Testis (tissue), 3 donors: ENCODE data around the gene MYO15B. TPM values are rescaled to one million over a fixed set of nuclear protein-coding genes. Genes with fewer than 3 reads are reported as not detected.

Experiments used
- DNase-seq: peaks from one replicate; pipeline ENCODE4 v3.0.0-alpha.2; 2019
- H3K27ac ChIP-seq, 2 donors: fragments of 200-600 bp; sonication (generic); one replicate each; pipeline ENCODE4 v1.5.1; 2019
- H3K27me3 ChIP-seq: fragments of 200-600 bp; sonication (generic); one replicate; pipeline ENCODE4 v1.5.1; 2019
- H3K36me3 ChIP-seq: fragments of 200-600 bp; sonication (generic); one replicate; pipeline ENCODE4 v1.5.1; 2017; ENCODE audit warnings: low read depth; ENCODE audit errors: missing control alignments
- H3K4me1 ChIP-seq: fragments of 200-600 bp; sonication (generic); one replicate; pipeline ENCODE4 v1.5.1; 2019
- H3K4me3 ChIP-seq, 2 donors: fragments of 200-600 bp; sonication (generic); one replicate each; pipeline ENCODE4 v1.5.1; 2017 to 2019
- H3K9me3 ChIP-seq: fragments of 200-600 bp; sonication (generic); one replicate; pipeline ENCODE4 v1.5.1; 2017
- POLR2A ChIP-seq: fragments of 450-650 bp; IDR thresholded peaks from one replicate; pipeline ENCODE4 v1.6.1; 2017; ENCODE audit warnings: antibody characterized with exemption, mild to moderate bottlenecking, moderate library complexity
- WGBS, 2 donors: methylation state at CpG; one replicate each; pipeline ENCODE4 v1.1.5; 2018; 5-methylcytosine and 5-hydroxymethylcytosine counted together
- intact Hi-C: fragments of 100-400 bp; cut with DNase I; formaldehyde crosslinking; loops from one replicate; pipeline ENCODE4 v1.15.1; 2023; ENCODE audit warnings: low total_unique reads
- polyA plus RNA-seq: library from polyadenylated mRNA; stranded (reverse); fragments of 350-450 nt; fragmentation: Illumina TruSeq; extraction: RNeasy Lipid Tissue Mini Kit (QIAGEN cat#74804); gene quantifications from one replicate; pipeline ENCODE4 v1.2.3, GENCODE V29; 2014; ENCODE audit warnings: low read depth, low replicate concordance; ENCODE audit not compliant: insufficient read depth
- total RNA-seq, 2 donors: library from RNA; depleted of rRNA; stranded (reverse); fragments of >200 nt; gene quantifications; one replicate each; pipeline ENCODE4 v1.2.3, GENCODE V29; 2016
- TF ChIP-seq, protein P1 (sequence below), 3 experiments: fragments of 450-650 bp in 2 of 3; fragments of 200-600 bp in 1 of 3; sonication (generic) in 1 of 3; IDR thresholded peaks; one replicate each; pipeline ENCODE4 v1.5.1; 2016 to 2019; ENCODE audit warnings: antibody characterized with exemption in 3 of 3, mild to moderate bottlenecking in 2 of 3, moderate library complexity in 1 of 3

Gene MYO15B
- total and polyA plus RNA-seq, 3 donors from 2014 or later, result 70.4 to 142 (median 139) TPM

DNA sequence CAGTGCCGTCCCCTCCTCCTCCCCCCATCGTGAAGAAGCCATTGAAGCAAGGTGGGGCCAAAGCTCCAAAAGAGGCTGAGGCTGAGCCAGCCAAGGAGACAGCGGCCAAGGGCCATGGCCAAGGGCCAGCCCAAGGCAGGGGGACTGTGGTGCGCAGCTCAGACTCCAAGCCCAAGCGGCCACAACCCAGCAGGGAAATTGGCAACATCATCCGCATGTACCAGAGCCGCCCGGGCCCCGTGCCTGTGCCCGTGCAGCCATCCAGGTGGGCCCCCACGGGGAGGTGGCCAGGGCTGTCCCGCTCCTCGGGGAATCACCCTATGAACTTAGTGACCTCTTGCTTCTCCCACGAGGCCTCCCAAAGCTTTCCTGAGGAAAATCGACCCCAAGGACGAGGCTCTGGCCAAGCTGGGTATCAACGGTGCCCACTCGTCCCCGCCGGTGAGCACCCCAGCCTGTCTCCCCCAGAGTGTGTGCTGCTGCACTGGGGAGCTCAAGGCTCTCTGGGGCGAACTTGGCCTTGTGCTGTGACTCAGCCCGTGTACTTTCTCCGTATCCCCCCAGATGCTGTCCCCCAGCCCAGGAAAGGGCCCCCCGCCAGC, 29.0 kb downstream of the MYO15B start:
- no peak overlapping the region for H3K4me3 ChIP-seq
- H3K27ac ChIP-seq, result no peak overlapping the region
- H3K9me3 ChIP-seq, result no peaks in the 10 kb centered on the region
- no peak for TF ChIP-seq POLR2A
- TF ChIP-seq, protein P1, sequence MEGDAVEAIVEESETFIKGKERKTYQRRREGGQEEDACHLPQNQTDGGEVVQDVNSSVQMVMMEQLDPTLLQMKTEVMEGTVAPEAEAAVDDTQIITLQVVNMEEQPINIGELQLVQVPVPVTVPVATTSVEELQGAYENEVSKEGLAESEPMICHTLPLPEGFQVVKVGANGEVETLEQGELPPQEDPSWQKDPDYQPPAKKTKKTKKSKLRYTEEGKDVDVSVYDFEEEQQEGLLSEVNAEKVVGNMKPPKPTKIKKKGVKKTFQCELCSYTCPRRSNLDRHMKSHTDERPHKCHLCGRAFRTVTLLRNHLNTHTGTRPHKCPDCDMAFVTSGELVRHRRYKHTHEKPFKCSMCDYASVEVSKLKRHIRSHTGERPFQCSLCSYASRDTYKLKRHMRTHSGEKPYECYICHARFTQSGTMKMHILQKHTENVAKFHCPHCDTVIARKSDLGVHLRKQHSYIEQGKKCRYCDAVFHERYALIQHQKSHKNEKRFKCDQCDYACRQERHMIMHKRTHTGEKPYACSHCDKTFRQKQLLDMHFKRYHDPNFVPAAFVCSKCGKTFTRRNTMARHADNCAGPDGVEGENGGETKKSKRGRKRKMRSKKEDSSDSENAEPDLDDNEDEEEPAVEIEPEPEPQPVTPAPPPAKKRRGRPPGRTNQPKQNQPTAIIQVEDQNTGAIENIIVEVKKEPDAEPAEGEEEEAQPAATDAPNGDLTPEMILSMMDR (IDR thresholded peaks at IDR 0.05), result no peak
- 90 to 92% methylated on average over 16 to 24 of the region's 24 CpGs for WGBS, 2 donors
- H3K27me3 ChIP-seq, result no peaks in the 10 kb centered on the region
- intact Hi-C loops, result no loop called here
- no peaks in the 10 kb centered on the region for H3K4me1 ChIP-seq
- no peaks in the 10 kb centered on the region for H3K36me3 ChIP-seq
- DNase-seq, result no peak

DNA sequence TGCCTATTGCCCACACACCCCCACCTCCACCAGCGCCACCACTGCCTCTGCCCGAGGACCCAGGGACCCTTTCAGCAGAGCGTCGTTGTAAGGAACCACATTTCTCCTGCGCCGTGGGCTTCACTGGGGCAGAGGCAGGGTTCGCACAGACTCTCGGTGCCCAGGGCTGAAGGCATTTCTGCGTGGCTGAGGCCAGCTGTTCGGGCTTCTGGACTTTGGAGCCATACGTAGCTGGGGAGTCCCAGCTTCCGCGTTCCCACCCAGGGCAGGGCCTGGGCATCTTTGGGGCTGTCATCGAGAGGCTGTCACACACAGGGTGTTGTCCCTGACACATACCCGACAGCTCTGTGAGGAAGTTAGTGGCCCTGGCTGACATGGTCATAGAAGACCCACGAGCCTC, 29.6 kb downstream of the MYO15B start:
- Histone ChIP-seq H3K4me1 (no peaks in the 10 kb centered on the region), H3K27ac (no peak overlapping the region), H3K9me3 (no peaks in the 10 kb centered on the region), H3K27me3 (no peaks in the 10 kb centered on the region), H3K36me3 (no peaks in the 10 kb centered on the region), H3K4me3 (no peak overlapping the region)
- intact Hi-C loops, result no loop called here
- TF ChIP-seq POLR2A, result no peak
- TF ChIP-seq, protein P1 (IDR thresholded peaks at IDR 0.05), result no peak
- DNase-seq, result no peak
- WGBS, 2 donors, result 86 to 97% methylated on average over 6 to 16 of the region's 16 CpGs

DNA sequence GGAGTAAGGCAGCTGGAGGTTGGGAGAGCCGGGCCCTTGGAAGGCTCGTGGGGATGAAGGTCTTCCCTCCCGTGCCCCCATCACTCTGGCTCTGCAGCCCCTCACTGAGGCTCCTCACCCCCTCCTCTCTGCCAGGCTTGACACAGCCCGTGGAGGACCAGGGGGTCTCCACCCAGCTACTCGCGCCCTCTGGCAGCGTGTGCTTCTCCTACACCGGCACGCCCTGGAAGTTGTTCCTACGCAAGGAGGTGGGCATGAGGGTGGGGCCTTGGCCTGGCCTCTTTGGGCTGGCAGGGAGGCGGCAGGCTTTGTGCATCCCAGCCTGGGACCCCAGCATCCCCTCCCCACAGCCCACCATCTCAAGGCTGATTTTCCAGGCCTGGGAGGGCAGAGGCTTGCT, 30.1 kb downstream of the MYO15B start:
- H3K27me3 ChIP-seq, result no peaks in the 10 kb centered on the region
- DNase-seq, result no peak
- WGBS, 2 donors, result 30 to 93% methylated on average over 2 to 11 of the region's 11 CpGs
- H3K27ac ChIP-seq, result no peak overlapping the region
- no peaks in the 10 kb centered on the region for H3K36me3 ChIP-seq
- H3K4me3 ChIP-seq, result no peak overlapping the region
- intact Hi-C loops, result no loop called here
- H3K9me3 ChIP-seq, result no peaks in the 10 kb centered on the region
- TF ChIP-seq, protein P1 (IDR thresholded peaks at IDR 0.05), result no peak
- TF ChIP-seq POLR2A, result no peak
- no peaks in the 10 kb centered on the region for H3K4me1 ChIP-seq

DNA sequence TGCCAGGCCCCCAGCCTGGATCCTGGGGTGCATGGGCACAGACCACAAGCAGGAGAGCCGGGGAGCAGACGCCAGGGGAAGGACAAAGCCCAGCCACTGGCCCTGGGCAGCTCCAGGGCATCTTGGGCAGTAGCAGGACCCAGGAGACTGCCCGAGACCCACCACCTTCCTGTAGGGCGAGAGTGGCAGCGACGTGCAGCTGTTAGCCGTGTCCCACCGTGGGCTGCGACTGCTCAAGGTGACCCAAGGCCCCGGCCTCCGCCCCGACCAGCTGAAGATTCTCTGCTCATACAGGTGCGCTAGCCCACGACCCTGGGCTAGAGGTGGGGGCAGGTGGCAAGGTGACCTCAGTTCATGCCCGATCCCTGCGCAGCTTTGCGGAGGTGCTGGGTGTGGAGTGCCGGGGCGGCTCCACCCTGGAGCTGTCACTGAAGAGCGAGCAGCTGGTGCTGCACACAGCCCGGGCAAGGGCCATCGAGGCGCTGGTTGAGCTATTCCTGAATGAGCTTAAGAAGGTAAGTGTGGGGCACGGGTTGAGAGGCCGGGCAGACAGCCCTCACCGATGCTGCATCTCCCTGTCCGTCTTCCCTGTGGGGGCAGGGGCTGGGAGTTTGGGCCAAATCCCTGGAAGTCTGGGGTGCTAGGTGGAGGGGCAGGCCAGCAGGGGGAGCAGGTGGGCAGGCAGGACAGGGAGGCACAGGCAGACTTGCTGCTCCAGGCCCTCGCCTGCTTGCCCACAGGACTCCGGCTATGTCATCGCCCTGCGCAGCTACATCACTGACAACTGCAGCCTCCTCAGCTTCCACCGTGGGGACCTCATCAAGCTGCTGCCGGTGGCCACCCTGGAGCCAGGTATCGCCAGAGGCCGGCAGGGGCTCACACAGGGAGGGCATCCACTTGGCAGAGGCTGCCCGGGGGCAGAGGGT, 32.2 kb downstream of the MYO15B start:
- intact Hi-C loops, result no loop called here
- Histone ChIP-seq H3K4me1 (no peaks in the 10 kb centered on the region), H3K27me3 (no peaks in the 10 kb centered on the region), H3K4me3 (no peak overlapping the region), H3K27ac (no peak overlapping the region), H3K9me3 (no peaks in the 10 kb centered on the region), H3K36me3 (no peaks in the 10 kb centered on the region)
- whole genome bisulfite sequencing, 2 donors, result 0 to 86% methylated on average over 1 to 36 of the region's 36 CpGs
- no peak for TF ChIP-seq POLR2A
- TF ChIP-seq, protein P1 (IDR thresholded peaks at IDR 0.05), result peak in 1 of 3 experiments; percentile 32
- no peak for DNase-seq
